GM18498 (cell line): Measurements from ENCODE around the gene ZCCHC13.
"Not testable (repeated sequence)": the region's sequence is repeated elsewhere in the genome, so short reads cannot be mapped to it uniquely, and the experiment has no call there.

Source experiments
- ATAC-seq: cut with Tn5 transposase; IDR thresholded peaks from one replicate; pipeline ENCODE4 v1.9.1; 2021; ENCODE audit warnings: mild to moderate bottlenecking, moderate library complexity; ENCODE audit not compliant: unreplicated experiment

Gene ZCCHC13

DNA sequence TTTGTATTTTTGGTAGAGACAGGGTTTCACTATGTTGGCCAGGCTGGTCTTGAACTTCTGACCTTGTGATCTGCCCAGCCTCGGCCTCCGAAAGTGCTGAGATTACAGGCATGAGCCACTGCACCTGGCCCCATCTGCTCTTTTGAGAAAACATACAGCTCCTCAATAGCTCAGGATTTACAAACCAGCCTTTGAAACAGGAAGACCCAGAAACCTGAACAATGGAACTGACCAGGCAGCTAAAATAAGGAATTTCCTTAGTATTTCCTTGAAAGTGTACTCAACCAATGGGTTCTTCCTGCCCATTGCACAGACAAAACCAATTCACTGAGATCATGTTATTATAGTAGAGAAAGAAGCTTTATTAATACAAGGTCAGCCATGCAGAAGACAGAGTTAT is 15.3 kb downstream of the ZCCHC13 start:
- not testable (repeated sequence) for ATAC-seq

DNA sequence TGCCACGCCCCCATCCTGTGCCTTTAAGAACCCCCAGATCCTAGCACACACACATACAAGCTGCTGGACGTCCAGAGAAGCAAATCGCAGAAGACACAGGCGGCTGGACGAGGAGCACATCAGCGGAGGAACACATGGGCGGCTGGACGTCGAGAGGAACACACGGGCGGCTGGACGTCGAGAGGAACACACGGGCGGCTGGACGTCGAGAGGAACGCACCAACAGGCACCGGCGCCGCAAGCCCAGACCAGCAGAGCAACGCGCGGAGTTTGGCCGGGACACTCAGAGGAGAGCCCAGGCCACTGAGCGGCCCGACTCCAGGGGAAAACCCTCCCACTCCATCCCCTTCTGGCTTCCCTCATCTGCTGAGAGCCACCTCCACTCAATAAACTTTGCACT is 17.2 kb downstream of the ZCCHC13 start:
- ATAC-seq = no peak

DNA sequence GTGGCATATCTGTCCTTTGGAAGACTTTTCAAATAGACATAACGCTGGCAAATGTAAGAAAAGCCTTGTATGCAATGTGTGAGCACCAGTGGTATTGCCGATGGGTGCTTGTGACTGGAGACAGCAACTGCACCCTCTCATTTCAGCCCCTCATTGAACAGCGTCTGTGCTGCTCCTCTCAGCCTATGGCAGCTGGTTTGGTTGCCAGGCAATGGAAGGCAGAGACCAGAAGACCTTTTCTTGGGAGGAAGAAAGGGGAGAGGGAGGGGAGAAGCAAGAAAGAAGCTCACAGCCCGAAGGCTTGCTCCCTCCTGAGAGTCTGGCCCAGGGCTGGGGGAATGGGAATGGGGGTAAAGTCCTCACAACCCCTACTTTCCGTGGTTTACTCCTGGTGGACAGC is 20.2 kb downstream of the ZCCHC13 start:
- no peak for ATAC-seq

DNA sequence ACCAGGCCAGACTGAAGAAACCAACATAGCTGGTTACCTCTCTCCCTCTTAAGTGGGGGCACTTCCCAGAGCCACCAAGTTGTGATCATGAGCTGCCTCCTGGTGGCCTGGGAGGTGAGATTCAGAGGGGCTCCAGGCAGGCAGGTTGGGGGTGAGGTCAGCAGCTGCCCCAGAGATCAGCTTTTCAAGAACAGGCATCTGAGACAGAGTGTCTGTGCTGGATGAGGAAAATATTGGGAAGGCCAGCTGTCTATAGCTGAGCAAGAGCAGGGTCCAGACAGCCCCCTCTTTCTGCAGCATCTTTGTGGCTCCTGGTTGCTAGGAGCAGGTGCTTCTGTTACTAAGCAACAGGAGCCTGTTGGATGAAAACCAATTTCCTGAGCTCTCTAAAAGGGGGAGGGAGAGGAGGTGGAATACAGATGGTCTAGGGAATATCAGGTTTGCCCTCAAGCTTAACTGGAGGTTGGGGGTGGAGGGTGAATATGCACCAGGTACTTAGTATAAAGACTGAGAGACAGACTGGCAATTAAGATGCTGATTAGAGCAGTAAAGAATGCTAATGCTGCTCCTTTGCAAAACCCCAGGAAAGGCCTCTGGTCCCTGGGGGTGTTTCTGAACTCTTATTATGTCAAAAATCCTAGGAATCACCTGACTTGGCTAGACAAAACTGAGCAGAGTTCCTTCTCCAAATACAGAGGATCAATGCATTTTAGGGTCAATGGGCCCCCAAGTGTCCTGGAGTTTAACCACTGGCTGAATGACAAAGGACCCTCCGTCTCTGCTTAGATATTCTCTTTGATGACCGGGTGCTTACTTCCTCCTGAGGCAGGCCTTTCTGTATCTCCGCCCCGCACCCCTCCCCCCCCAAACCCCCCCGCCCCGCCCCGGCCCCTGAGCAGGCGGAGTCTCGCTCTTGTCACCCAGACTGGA is 21.4 kb downstream of the ZCCHC13 start:
- ATAC-seq = no peak

DNA sequence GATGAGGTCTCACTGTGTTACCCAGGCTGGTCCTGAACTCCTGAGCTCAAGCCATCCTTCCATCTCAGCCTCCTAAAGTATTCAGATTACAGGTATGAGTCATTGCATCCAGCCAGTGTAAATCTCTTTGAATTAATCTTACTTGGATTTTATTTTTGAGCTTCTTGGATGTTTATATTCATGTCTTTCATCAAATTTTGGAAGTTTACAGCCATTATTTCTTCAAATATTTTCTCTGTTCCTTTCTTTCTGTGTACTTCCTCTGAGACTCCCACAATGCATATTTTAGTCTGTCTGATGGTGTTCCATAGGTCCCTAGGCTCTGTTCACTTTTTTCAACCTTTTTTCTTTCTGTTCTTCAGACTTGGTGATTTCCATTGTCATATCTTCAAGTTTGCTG is 34.9 kb downstream of the ZCCHC13 start:
- no peak for ATAC-seq

DNA sequence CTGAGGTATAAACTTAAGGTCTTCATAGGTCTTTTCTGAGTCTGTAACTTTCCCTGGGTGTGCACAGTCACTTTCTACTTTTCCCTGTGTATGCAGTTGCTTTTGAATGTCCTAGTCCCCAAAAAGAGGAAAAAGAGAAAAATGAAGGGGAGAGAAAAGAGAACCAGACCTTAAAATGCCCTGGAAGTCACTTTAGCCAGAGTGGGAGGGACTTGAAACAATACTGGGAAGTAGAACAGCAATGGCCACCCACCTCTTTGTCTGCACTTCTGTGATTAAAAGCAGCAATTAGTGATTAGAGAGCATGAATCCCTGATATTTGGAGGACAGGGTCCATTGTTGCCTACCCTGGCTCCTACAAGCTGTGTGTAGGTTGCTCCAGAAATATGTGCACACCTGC is 36.1 kb downstream of the ZCCHC13 start:
- no peak for ATAC-seq

DNA sequence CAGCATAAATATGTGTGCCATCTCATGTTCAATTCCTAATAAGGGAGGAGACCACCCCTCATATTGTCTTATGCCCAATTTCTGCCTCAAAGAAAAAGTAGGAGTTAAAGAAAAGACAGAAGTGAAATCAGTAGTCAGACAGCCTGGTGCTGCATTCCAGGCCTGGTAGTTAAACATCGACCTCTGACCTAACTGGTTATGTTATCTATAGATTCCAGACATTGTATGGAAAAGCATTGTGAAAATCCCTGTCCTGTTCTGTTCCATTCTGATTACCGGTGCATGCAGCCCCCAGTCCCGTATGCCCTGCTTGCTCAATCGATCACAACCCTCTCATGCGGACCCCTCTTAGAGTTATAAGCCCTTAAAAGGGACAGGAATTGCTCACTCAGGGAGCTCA is 38.2 kb downstream of the ZCCHC13 start:
- not testable (repeated sequence) for ATAC-seq

DNA sequence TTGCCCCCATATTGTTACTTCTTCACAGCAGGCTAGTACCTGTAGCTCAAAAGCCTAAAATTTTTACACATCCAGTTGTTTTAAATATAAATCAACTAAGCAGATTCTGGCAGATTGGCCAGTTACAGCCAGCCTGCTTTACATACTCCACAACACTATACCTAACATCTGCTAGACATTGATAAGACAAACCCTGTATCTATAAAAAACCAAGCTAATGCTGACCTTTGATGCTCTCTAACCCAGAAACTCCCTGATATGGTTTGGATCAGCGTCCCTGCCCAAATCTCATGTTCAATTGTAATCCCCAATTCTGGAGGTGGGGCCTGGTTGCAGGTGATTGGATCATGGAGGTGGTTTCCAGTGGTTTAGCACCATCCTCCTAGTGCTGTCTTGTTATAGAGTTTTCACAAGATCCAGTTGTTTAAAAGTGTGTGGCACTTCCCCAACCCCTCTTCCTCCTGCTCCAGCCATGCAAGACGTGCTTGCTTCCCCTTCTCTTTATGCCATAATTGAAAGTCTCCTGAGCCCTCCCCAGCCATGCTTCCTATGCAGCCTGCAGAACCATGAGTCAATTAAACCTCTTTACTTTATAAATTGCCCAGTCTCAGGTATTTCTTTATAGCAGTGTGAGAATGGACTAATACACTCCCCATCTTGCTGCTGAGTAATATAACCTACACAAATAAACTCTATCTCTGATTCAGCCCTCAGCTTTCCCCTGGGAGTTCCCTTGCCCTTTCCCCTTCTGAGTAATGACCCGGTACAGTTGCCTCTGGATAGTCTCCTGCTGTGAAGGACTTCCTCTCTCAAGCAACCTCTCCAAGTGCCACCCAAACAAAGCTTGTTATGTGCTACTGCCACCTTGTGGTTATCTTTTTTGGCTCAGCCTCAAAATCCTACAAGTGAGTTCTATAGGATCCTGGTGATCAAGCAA is 39.6 kb downstream of the ZCCHC13 start:
- peak; percentile 64 for ATAC-seq

DNA sequence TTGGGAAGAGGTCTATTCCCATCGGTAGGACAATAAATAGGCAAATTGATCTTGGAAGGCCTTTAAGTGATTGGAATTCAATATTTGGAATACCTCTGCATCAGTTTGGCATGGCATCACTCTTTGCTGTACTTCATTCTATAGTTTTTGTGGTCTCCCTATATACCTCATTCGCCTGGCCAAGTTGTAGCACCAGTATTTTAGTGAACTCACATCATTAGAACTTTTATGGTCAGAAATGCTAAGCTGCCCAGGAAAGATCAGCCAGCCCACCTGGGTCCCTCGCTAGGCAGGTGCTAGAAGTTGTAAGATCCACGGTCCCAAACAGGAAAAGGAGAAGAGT is 40.3 kb downstream of the ZCCHC13 start:
- ATAC-seq = peak; percentile 10

DNA sequence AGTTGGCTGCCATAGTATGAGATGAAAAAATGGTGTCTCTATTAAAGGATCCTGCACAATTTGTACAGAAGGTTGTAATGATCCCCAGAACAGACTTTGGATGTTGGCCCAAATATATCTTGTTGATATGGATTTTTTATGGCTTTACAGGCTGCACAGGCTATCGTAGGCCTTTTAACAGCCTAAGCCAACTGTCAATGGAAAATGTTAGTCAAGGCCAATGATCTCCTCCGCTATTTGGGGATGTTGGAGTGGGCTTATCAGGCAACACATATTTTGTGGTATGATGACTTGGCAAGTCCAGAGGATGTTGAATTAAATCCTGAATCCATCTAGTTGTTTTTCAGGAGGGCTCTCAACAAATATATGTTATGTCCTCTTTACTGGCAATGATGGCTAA is 42.1 kb downstream of the ZCCHC13 start:
- no peak for ATAC-seq

DNA sequence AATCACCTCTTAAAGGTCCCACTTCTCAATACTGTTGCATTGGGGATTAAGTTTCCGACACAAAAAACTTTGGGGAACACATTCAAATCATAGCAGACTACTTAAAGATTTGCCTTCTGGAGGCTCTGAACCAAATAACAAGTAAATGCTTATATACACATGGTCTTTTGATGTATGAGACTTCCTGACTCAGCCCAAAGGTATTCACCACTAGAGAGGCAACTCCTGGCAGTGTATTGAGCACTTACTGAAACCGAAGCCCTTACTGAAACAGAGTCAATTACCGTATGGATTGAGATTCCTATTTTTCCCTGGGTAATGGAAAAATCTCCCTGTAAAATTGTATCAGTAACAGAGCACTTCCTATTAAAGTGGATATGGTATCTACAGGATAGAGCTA is 45.4 kb downstream of the ZCCHC13 start:
- ATAC-seq = no peak

DNA sequence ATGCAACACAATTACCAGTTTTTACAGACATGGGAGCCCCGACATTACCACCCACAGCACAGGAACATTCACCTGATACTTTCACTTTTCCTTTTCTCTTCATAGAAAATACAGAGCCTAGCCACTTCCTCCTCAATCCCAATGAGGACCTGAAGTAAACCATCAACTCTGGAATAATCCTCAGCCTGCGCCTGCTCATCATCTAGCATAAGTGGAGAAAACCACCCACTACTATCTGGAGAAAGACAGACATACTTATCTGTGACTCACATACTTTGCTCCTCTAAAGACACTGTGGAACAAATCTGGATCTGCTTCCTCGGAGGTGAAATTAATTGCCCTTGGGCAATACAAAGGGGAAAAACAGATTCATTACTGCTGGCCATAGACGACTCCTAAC is 47.8 kb downstream of the ZCCHC13 start:
- no peak for ATAC-seq

DNA sequence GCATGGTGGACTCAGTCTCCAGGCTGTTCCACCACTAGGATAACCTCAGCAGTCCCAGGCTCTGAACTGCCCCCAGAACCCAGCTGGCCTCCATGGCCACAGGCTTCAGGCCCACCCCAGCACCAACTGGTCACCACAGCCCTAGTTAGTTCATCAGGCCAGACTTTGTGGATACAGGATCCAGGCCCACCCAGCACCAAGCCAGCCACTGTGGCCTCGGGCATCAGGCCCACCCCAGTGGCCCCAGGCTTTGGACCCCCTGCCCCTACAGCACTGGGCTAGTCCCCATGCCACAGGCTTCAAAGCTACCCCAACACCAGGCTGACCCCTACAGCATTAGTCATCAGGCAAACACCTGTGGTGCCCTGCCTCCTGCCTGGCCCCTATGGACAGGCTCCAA is 50.0 kb downstream of the ZCCHC13 start:
- no peak for ATAC-seq
